ENCODE data around the gene RAB3C. TPM values are rescaled to one million over a fixed set of nuclear protein-coding genes. Genes with fewer than 3 reads are reported as not detected.

RAB3C gene
- total RNA-seq, 2 donors from 2014 or later = 2.3 to 45.2 TPM

GRCh38 chr5:58834242-58835225 lies 251.7 kb downstream of the RAB3C start:
- H3K27me3 ChIP-seq = no peaks in the 10 kb centered on the region
- H3K4me1 ChIP-seq = no peaks in the 10 kb centered on the region
- H3K36me3 ChIP-seq (replicated peaks in 1 of 2; ENCODE audit: insufficient read depth in 1 of 2, low read depth in 2 of 2) = no peaks in the 10 kb centered on the region
- H3K27ac ChIP-seq = no peak overlapping the region
- no peaks in the 10 kb centered on the region for H3K9me3 ChIP-seq
- TF ChIP-seq POLR2A (IDR thresholded peaks at IDR 0.05) = no peak
- no peak for TF ChIP-seq CTCF (IDR thresholded peaks at IDR 0.05)
- no peak for ATAC-seq
- DNase-seq = no peak
- H3K4me3 ChIP-seq = no peak overlapping the region
- intact Hi-C loops (cut with DNase I) = no loop called here

- H3K36me3 ChIP-seq (replicated peaks in 1 of 2; ENCODE audit: insufficient read depth in 1 of 2, low read depth in 2 of 2) = no peaks in the 10 kb centered on the region
- no peak for DNase-seq
- no peaks in the 10 kb centered on the region for H3K27me3 ChIP-seq
- no peak overlapping the region for H3K4me3 ChIP-seq
- H3K4me1 ChIP-seq = no peaks in the 10 kb centered on the region
- TF ChIP-seq CTCF (IDR thresholded peaks at IDR 0.05) (no peak), POLR2A (IDR thresholded peaks at IDR 0.05) (no peak)
- no peak overlapping the region for H3K27ac ChIP-seq
- intact Hi-C loops (cut with DNase I) = no loop called here
- ATAC-seq = no peak
- no peaks in the 10 kb centered on the region for H3K9me3 ChIP-seq
- WGBS, 2 donors = 69 to 72% methylated on average over 3 of the region's 3 CpGs
These were observed 253.5 kb downstream of the RAB3C start for GRCh38 chr5:58836351-58836750.

GRCh38 chr5:58838729-58839128 lies 255.9 kb downstream of the RAB3C start:
- Histone ChIP-seq H3K27ac (no peak overlapping the region), H3K36me3 (replicated peaks in 1 of 2; ENCODE audit: insufficient read depth in 1 of 2, low read depth in 2 of 2) (no peaks in the 10 kb centered on the region), H3K9me3 (no peaks in the 10 kb centered on the region), H3K4me1 (no peaks in the 10 kb centered on the region), H3K4me3 (no peak overlapping the region), H3K27me3 (no peaks in the 10 kb centered on the region)
- intact Hi-C loops (cut with DNase I) = no loop called here
- no peak for ATAC-seq
- DNase-seq = no peak
- TF ChIP-seq CTCF (IDR thresholded peaks at IDR 0.05) = no peak

GRCh38 chr5:58842852-58843251 lies 260.0 kb downstream of the RAB3C start:
- Histone ChIP-seq H3K4me3 (no peak overlapping the region), H3K27me3 (no peaks in the 10 kb centered on the region), H3K36me3 (replicated peaks in 1 of 2; ENCODE audit: insufficient read depth in 1 of 2, low read depth in 2 of 2) (no peaks in the 10 kb centered on the region), H3K9me3 (no peaks in the 10 kb centered on the region), H3K4me1 (no peaks in the 10 kb centered on the region), H3K27ac (no peak overlapping the region)
- intact Hi-C loops (cut with DNase I) = no loop called here
- WGBS, 2 donors = 91 to 96% methylated on average over 2 of the region's 2 CpGs
- DNase-seq = no peak
- TF ChIP-seq CTCF (IDR thresholded peaks at IDR 0.05) (no peak), POLR2A (IDR thresholded peaks at IDR 0.05) (no peak)
- no peak for ATAC-seq

GRCh38 chr5:58844395-58844794 lies 261.5 kb downstream of the RAB3C start:
- Histone ChIP-seq H3K36me3 (replicated peaks in 1 of 2; ENCODE audit: insufficient read depth in 1 of 2, low read depth in 2 of 2) (no peaks in the 10 kb centered on the region), H3K4me1 (no peaks in the 10 kb centered on the region), H3K27me3 (no peaks in the 10 kb centered on the region), H3K27ac (no peak overlapping the region), H3K4me3 (no peak overlapping the region), H3K9me3 (no peaks in the 10 kb centered on the region)
- WGBS, 2 donors = 69 to 72% methylated on average over 2 of the region's 2 CpGs
- DNase-seq = no peak
- intact Hi-C loops (cut with DNase I) = no loop called here
- no peak for ATAC-seq
- TF ChIP-seq POLR2A (IDR thresholded peaks at IDR 0.05) (no peak), CTCF (IDR thresholded peaks at IDR 0.05) (no peak)

Measured in body of pancreas (tissue), 4 donors.